ENCODE measurements around the gene STRN.

DNA sequence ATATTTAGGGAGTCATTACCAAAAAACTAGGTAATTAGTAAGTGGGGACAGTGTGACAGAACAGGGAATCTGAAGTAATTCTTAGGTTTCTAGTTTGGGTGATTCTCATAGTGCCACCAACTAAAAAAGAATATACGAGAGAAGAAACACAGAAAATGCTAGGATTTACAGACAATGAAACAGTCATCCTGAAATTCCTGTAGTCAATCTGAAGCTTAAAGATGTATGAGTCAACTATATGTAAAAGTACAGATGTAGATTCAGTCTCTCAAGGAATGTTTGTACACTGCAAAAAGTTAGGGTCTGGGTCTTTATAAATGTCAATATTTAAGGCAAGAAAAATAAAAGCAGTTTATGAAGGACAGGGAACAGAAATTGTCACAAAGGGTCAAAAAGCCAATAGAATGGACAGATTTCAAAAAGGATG lies 107.0 kb downstream of the STRN start:
- no peak for TF ChIP-seq CTCF (IDR thresholded peaks at IDR 0.05)
- no peak for TF ChIP-seq POLR2A (IDR thresholded peaks at IDR 0.05)
